Esophagus muscularis mucosa (tissue), 4 donors: ENCODE measurements around the gene RADX. TPM values are rescaled to one million over a fixed set of nuclear protein-coding genes. Genes with fewer than 3 reads are reported as not detected.

Experiments used
- DNase-seq: peaks from one replicate; pipeline ENCODE4 v3.0.0-alpha.2; 2017; ENCODE audit errors: extremely low spot score
- H3K27ac ChIP-seq, 4 donors: fragments of 200-600 bp; sonication (generic); replicated peaks in 1 of 4; 1 replicate in 3 of 4; 2 replicates in 1 of 4; pipeline ENCODE4 v1.5.1; 2016 to 2019; ENCODE audit warnings: mild to moderate bottlenecking in 1 of 4
- H3K27me3 ChIP-seq, 4 donors: fragments of 200-600 bp; sonication (generic); one replicate each; pipeline versions ENCODE4 v1.5.1 to v1.6.0; 2016 to 2019
- H3K36me3 ChIP-seq, 4 donors: fragments of 200-600 bp; sonication (generic); one replicate each; pipeline ENCODE4 v1.5.1; 2016 to 2019
- H3K4me1 ChIP-seq, 4 donors: fragments of 200-600 bp; sonication (generic); one replicate each; pipeline ENCODE4 v1.5.1; 2016 to 2019
- H3K4me3 ChIP-seq, 4 donors: fragments of 200-600 bp; sonication (generic); 1 replicate in 2 of 4; 2 replicates in 2 of 4; pipeline ENCODE4 v1.5.1; 2016 to 2019; ENCODE audit warnings: mild to moderate bottlenecking in 4 of 4, moderate library complexity in 1 of 4
- H3K9me3 ChIP-seq, 4 donors: fragments of 200-600 bp; sonication (generic); 1 replicate in 3 of 4; 2 replicates in 1 of 4; pipeline ENCODE4 v1.5.1; 2016 to 2019
- EP300 ChIP-seq: sonication (generic); formaldehyde crosslinking; IDR thresholded peaks from one replicate; pipeline ENCODE4 v1.6.1; 2017; ENCODE audit warnings: antibody characterized with exemption
- POLR2A ChIP-seq: fragments of 450-650 bp; IDR thresholded peaks from one replicate; pipeline ENCODE4 v1.6.1; 2017; ENCODE audit warnings: antibody characterized with exemption, moderate library complexity, mild to moderate bottlenecking, low read depth
- POLR2AphosphoS5 ChIP-seq, 2 donors: sonication (generic); formaldehyde crosslinking; IDR thresholded peaks; one replicate each; pipeline ENCODE4 v1.6.1; 2017; ENCODE audit warnings: antibody characterized with exemption in 2 of 2
- WGBS: methylation state at CpG from one replicate; pipeline ENCODE4 v1.1.5; 2018; 5-methylcytosine and 5-hydroxymethylcytosine counted together
- intact Hi-C: fragments of 100-400 bp; cut with DNase I; formaldehyde crosslinking; loops from one replicate; pipeline ENCODE4 v1.15.1; 2023
- total RNA-seq, 4 donors: library from RNA; depleted of rRNA; stranded (reverse); fragments of >200 nt; gene quantifications; one replicate each; pipeline versions ENCODE4 v1.1.0 to v1.2.1, GENCODE V29; 2016
- TF ChIP-seq, protein P1 (sequence below), 3 experiments: fragments of 200-600 bp in 2 of 3; fragments of 450-650 bp in 1 of 3; sonication (generic) in 2 of 3; IDR thresholded peaks; one replicate each; pipeline ENCODE4 v1.5.1; 2017 to 2019; ENCODE audit warnings: antibody characterized with exemption in 3 of 3, mild to moderate bottlenecking in 2 of 3, moderate library complexity in 1 of 3

Gene RADX
- total RNA-seq, 4 donors from 2014 or later: 1.7 to 2.7 (median 2.2) TPM

- intact Hi-C loops: no loop called here
- no peak overlapping the region for H3K27ac ChIP-seq
- TF ChIP-seq, protein P1, sequence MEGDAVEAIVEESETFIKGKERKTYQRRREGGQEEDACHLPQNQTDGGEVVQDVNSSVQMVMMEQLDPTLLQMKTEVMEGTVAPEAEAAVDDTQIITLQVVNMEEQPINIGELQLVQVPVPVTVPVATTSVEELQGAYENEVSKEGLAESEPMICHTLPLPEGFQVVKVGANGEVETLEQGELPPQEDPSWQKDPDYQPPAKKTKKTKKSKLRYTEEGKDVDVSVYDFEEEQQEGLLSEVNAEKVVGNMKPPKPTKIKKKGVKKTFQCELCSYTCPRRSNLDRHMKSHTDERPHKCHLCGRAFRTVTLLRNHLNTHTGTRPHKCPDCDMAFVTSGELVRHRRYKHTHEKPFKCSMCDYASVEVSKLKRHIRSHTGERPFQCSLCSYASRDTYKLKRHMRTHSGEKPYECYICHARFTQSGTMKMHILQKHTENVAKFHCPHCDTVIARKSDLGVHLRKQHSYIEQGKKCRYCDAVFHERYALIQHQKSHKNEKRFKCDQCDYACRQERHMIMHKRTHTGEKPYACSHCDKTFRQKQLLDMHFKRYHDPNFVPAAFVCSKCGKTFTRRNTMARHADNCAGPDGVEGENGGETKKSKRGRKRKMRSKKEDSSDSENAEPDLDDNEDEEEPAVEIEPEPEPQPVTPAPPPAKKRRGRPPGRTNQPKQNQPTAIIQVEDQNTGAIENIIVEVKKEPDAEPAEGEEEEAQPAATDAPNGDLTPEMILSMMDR (IDR thresholded peaks at IDR 0.05): no peak
- TF ChIP-seq POLR2A (no peak), EP300 (no peak), POLR2AphosphoS5 (IDR thresholded peaks at IDR 0.05) (no peak)
- H3K4me3 ChIP-seq: no peak overlapping the region
- H3K9me3 ChIP-seq: no peaks in the 10 kb centered on the region
- H3K36me3 ChIP-seq: no peaks in the 10 kb centered on the region
- H3K27me3 ChIP-seq: no peaks in the 10 kb centered on the region
- no peaks in the 10 kb centered on the region for H3K4me1 ChIP-seq
- no peak for DNase-seq
- 68% methylated on average over 4 of the region's 4 CpGs for WGBS
Observed at GRCh38 chrX:106672527-106672926, 60.7 kb downstream of the RADX start.

DNA sequence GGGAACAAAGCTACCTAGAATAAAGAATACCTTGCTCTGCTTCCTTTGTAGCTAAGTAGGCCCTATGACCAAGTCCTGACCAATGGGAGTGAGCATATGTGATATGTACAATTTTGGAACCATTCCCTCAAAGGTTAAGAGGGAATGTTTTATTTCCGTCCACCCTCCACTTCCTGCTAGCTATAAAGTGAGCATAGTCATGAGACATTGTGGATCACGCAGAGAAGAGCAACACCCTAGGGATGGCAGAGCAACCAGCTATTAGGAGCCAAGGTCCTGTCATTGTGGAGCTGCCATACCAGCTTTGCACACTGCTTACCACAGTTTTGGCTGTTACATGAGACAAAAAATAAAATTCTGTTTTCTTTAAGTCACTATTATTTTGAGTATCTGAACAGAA, 68.9 kb downstream of the RADX start:
- intact Hi-C loops: no loop called here
- no peak for DNase-seq
- Histone ChIP-seq H3K9me3 (no peaks in the 10 kb centered on the region), H3K27ac (no peak overlapping the region), H3K4me3 (no peak overlapping the region), H3K27me3 (no peaks in the 10 kb centered on the region), H3K36me3 (no peaks in the 10 kb centered on the region), H3K4me1 (no peaks in the 10 kb centered on the region)
- TF ChIP-seq POLR2AphosphoS5 (IDR thresholded peaks at IDR 0.05) (no peak), POLR2A (no peak), EP300 (no peak)
- TF ChIP-seq, protein P1 (IDR thresholded peaks at IDR 0.05): no peak
- 29% methylated on average over 2 of the region's 2 CpGs for WGBS

DNA sequence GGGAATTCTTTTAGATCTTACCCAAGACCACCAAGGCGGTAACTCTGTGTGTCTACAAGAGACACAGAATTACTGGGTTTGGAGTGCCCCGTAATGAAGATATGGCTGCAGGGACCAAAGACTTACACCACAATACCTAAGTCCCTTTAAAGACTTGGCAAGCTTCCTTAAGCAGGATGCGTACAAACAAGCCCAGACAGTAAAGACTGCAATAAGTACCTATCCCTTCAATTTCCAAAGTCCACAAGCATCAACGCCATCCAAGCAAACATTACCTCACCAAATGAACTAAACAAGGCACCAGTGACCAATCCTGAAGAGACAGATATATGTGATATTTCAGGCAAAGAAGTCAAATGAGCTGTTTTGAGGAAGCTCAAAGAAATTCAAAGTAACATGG, 72.4 kb downstream of the RADX start:
- intact Hi-C loops: no loop called here
- no peak overlapping the region for H3K27ac ChIP-seq
- WGBS: 84% methylated on average over 4 of the region's 4 CpGs
- no peak for TF ChIP-seq POLR2AphosphoS5 (IDR thresholded peaks at IDR 0.05)
- TF ChIP-seq, protein P1 (IDR thresholded peaks at IDR 0.05): no peak
- TF ChIP-seq EP300: no peak
- no peaks in the 10 kb centered on the region for H3K36me3 ChIP-seq
- H3K4me1 ChIP-seq: no peaks in the 10 kb centered on the region
- no peaks in the 10 kb centered on the region for H3K27me3 ChIP-seq
- H3K4me3 ChIP-seq: no peak overlapping the region
- no peak for DNase-seq
- no peaks in the 10 kb centered on the region for H3K9me3 ChIP-seq

DNA sequence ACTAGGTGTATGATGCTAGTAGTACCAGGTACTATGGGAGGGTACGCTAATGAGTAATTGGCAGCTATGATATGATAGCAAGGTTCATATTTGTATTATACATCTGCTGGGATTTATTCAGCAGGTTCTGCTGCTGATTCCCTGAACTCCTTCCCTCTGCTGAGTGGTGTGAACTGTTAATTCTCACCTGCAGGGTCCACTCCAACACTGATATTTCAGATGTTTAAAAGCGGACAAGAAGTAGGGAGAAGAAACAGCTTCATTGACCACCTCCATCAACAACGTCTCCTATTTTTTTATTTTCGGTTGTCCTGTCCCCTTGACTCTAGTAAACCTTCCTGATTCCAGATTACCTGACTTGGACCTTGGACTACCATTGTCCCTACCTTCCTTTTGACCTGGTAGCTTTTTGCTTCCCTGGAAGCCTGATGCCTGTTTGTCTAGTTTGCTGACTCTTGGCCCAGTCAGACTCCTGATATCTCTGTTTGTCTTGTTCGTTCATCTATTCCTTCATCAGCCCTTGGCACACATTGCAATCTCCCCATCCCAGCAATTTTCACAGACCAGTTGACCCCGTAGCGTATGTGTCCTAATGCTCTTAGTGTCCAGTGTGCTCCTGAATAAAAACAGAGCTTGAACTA, 80.8 kb downstream of the RADX start:
- H3K9me3 ChIP-seq: no peaks in the 10 kb centered on the region
- no peaks in the 10 kb centered on the region for H3K27me3 ChIP-seq
- no peak for DNase-seq
- WGBS: 78% methylated on average over 7 of the region's 7 CpGs
- no peaks in the 10 kb centered on the region for H3K36me3 ChIP-seq
- no peak overlapping the region for H3K27ac ChIP-seq
- no peak overlapping the region for H3K4me3 ChIP-seq
- TF ChIP-seq, protein P1 (IDR thresholded peaks at IDR 0.05): no peak
- TF ChIP-seq POLR2A (no peak), EP300 (no peak), POLR2AphosphoS5 (IDR thresholded peaks at IDR 0.05) (no peak)
- intact Hi-C loops: no loop called here
- H3K4me1 ChIP-seq: no peaks in the 10 kb centered on the region

DNA sequence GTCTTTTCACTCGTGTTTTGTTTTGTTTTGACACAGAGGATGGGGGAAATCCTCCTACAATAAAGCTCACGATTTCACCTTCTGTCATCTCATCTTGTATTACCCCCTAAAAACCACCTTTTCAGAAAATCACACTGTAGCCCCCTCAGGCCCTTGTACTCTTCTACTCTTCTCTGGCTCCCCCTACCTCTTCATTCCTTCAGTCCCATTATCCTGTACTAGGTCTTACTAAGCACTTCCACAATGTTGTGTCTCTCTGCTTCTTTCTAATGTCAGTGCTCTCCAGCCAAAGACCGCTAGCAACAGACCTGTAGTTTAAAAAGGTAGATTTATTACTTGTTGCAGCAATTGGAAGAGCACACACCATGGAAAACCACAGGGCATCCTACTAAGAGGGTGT, 84.7 kb downstream of the RADX start:
- H3K4me1 ChIP-seq: no peaks in the 10 kb centered on the region
- no peaks in the 10 kb centered on the region for H3K36me3 ChIP-seq
- no peaks in the 10 kb centered on the region for H3K27me3 ChIP-seq
- TF ChIP-seq POLR2AphosphoS5 (IDR thresholded peaks at IDR 0.05) (no peak), POLR2A (no peak)
- H3K27ac ChIP-seq: no peak overlapping the region
- H3K4me3 ChIP-seq: no peak overlapping the region
- H3K9me3 ChIP-seq: no peaks in the 10 kb centered on the region
- 43% methylated on average over 3 of the region's 3 CpGs for WGBS
- intact Hi-C loops: no loop called here
- DNase-seq: no peak
